HG03159 (cell line): ENCODE results near the gene MACROD2.
"Not testable (repeated sequence)": the region's sequence is repeated elsewhere in the genome, so short reads cannot be mapped to it uniquely, and the experiment has no call there.

Experiments
- ATAC-seq: cut with Tn5 transposase; IDR thresholded peaks from one replicate; pipeline ENCODE4 v1.9.1; 2021; ENCODE audit warnings: mild to moderate bottlenecking, moderate library complexity; ENCODE audit not compliant: unreplicated experiment

MACROD2 gene

DNA sequence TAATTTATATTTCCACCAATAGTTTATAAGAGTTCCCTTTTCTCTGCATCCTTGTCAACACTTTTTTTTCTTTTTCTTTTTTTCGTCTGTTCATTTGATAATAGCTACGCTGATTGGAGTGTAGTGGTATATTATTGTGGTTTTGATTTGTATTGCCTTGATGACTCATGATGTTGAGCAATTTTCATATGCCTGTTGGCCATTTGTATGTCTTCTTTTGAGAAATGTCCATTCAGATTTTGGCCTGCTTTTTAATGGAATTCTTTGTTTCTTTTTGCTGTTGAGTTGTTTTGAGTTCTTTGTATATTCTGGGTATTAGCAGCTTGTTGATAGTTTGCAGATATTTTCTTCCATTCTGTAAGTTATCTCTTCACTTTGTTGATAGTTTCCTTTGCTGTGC is 1804.6 kb downstream of the MACROD2 start:
- ATAC-seq, result no peak

GRCh38 chr20:15802020-15802419 is 1806.7 kb downstream of the MACROD2 start:
- no peak for ATAC-seq

GRCh38 chr20:15805154-15805553 is 1809.8 kb downstream of the MACROD2 start:
- no peak for ATAC-seq

GRCh38 chr20:15806105-15806504 is 1810.8 kb downstream of the MACROD2 start:
- no peak for ATAC-seq

DNA sequence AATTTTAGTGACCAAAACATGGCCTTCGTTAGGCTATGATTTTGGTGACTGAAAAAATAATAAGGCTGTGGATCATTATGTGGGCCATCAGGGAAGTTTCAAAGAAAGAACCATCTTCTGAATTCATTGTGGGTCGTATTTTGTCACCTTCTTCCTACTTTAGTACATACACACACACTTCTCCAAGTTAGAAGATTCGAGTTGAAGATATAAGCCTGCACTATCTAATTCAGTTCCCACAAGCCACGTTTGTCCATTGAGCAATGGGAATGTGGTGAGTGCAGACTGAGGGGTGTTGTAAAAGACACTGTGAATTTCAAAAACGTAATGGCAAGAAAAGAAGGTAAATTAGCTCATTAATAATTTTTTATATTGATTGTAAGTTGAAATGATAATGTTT is 1812.0 kb downstream of the MACROD2 start:
- no peak for ATAC-seq

GRCh38 chr20:15807771-15808170 is 1812.5 kb downstream of the MACROD2 start:
- not testable (repeated sequence) for ATAC-seq

DNA sequence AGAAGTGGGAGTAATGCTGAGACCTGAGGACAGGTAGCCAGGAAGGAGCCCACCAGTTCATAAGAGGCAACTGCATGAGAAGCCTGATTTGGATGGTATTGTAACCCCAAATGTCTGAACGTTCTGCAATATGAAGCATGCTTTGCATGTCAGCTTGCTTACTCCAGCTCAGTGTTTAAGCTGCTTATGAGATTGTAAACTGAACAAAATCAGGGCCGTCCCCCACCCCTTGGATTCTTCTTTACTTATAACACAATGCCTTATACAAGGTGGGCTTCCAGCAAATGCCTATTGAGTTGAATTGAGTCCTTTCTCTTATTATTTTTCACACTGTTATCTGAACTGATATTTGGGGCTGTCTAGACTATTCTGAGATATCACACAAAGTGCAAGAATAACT is 1816.6 kb downstream of the MACROD2 start:
- ATAC-seq, result no peak

DNA sequence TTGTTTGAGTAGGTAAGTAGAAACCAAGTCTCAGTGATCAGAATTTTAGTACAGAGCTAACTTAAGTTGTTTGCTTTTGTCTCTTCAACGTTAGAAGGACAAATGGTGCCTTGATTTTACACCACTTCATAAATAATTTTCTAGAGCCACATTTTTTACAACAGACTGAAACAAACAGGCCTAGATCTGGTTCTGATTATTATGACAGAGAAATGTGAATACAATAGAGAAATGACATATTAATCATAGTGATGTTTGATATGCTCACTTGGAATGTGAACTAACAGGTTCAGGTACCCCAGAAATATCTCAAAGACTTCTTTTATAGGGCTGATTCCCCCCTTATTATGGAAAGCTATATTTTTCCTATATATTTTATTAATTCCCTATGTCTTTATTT is 1817.4 kb downstream of the MACROD2 start:
- ATAC-seq, result no peak

DNA sequence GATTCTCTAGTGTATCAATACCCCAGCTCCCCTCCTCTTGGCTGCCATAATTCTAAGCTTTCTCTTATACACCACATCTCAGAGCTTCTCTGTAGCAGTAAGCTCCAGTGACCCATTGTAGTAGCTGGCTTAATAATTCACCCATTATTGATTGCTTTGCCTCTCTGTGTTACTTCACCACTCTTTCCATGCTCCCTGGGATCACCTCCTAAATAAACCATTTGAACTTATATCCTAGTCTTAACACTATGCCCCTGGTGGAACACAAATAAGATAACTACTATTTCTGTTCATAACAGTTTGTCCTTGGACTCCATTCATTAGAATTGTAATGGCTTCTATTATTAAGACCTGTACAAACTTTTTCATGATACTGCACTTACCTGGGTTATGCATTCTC is 1819.0 kb downstream of the MACROD2 start:
- ATAC-seq, result no peak

- no peak for ATAC-seq
These were observed 1819.6 kb downstream of the MACROD2 start for GRCh38 chr20:15814911-15815310.

DNA sequence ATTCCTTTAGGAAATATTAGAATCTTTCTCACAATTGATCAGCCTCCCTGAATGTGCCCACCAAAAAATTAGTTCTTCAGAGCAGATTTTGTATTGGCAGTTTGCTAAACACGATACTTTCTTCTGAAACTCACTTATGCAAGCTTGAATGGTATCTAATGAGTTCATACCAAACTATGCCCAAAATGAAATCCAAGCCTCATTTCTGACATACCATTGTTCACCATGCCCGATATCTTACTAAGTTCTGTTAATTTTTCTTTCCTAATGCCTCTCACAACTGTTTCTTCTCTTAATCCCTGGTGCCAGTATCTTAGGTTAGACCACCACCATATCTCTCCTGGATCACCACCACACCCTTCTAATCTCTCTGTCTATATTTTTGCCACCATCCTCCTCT is 1822.0 kb downstream of the MACROD2 start:
- no peak for ATAC-seq

DNA sequence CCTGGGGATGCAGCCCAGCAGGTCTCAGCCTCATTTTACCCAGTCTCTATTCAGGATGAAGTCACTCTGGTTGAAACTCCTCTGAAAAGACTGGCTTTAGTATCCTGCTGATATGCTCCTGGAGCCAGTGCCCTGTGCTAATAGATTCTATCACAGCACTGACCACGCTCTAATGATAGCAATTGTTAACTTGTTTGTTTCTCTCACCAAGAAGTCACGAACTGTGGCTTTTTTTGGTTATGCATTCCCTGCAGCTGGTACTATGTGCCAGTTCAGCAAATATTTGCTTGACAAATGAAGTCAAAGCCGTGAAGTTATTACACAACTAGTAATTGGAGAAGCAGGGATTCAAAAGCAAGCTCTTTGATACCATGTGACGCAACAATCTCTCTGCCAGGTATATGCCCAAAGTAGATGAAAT is 1823.3 kb downstream of the MACROD2 start:
- ATAC-seq, result no peak

DNA sequence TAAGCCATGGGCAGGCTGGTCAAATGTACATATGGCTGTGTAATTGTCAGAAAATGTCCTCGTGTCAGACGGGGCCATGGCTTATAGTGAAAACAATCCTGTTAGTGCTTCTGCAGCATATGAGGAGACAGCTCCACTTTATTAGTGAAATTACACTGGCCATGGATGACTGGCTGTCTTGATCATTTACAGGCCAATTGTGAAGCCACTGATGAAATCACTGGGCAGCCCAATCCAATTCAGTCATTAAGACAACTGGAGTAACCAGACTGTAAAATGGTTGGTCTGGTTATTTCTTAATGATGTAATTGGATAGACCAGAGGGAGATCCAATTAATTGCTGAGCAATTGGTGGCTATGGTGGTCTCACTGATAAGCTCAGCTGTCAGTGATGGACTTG is 1828.4 kb downstream of the MACROD2 start:
- no peak for ATAC-seq

- ATAC-seq, result no peak
These were observed 1832.3 kb downstream of the MACROD2 start for GRCh38 chr20:15827628-15828027.

GRCh38 chr20:15831201-15831600 is 1835.9 kb downstream of the MACROD2 start:
- no peak for ATAC-seq

DNA sequence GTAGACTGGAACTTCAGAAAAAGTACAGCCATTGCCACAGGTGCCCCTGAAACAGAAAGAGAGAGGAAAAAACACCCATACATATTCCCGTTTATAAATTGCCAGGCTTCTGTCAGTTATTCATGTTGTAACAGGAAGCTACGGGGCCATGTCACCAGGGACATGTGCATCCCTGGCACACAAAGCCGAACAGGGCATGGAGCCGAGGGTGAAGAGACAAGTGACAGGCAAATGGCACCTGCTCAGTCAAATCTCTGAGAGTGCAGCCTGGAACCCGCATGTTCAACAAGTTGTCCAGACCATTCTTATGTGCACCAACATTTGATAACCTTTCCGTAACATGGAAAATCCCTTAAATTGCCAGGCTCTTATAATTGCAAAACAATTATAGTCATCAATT is 1837.2 kb downstream of the MACROD2 start:
- ATAC-seq, result no peak

GRCh38 chr20:15834857-15835256 is 1839.5 kb downstream of the MACROD2 start:
- no peak for ATAC-seq

DNA sequence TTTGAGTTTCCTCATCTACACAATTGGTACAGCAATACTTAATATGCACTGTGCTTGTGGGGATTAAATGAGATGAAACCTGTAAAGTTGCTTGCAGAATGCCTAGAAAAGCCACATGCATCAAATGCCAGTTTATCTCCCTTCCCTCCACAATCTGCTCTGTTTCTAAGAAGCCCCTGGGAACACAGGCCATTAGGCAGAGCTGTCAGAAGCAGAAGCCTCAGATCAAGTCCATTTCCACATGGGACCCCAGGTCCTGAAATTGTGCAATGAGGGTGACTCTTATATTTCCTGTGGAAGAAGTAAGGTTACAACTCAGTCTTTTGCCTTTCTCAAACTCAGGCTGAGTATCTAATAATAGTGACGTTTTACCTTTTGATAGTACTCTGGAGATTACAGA is 1840.5 kb downstream of the MACROD2 start:
- ATAC-seq, result no peak

- ATAC-seq, result no peak
These were observed 1841.3 kb downstream of the MACROD2 start for GRCh38 chr20:15836634-15837033.

- ATAC-seq, result no peak
These were observed 1842.2 kb downstream of the MACROD2 start for GRCh38 chr20:15837563-15837962.

DNA sequence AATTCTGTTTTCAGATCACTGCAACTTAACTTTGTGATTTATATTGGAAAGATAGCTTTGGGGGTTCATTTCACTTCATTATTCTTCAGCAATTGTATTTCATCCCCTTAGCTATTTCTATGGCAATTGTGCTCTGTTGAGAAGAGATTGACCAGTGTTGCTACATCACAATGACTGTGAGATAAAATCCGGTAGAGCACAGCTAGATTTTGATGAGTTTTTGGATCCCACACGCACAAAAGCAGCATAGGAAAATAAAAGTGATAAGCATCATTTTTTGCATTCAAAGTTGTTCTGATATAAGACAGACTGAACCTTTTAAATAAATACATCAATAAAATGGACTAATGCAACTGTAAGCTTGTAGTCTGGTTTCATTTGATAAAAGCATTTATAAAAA is 1843.2 kb downstream of the MACROD2 start:
- no peak for ATAC-seq

GRCh38 chr20:15840636-15841301 is 1845.5 kb downstream of the MACROD2 start:
- ATAC-seq, result no peak

DNA sequence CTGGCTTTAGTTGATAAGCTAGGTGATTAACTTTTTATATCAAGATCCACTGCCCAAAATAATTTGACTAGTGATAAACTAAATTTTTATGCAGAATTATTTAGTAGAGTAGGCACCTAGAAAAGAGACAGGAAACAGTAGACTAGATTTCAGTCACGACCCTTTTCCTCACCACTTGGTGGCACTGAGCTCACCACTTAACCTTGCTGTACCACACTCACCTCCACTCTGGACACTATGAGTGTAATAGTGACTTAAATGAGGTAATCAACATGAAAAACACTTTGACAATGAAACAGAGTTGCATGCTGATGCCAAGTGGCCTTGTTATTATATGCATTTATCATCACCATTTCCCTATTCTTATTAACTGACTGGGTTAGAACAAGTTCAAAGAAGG is 1847.6 kb downstream of the MACROD2 start:
- peak; percentile 70 for ATAC-seq
